ENCODE measurements around the gene PSEN2. TPM values are rescaled to one million over a fixed set of nuclear protein-coding genes. Genes with fewer than 3 reads are reported as not detected.

PSEN2 gene
- total and polyA plus RNA-seq, 2 of the 8 experiments (the other 6 are each of a cell fraction or from before 2014, with no cell fraction given) = 22.9 to 29.0 TPM

GRCh38 chr1:226904772-226905171 is 34.4 kb downstream of the PSEN2 start:
- DNase-seq (ENCODE audit: low read depth in 1 of 2, low spot score in 2 of 2) = no peak
- WGBS, 2 experiments (ENCODE audit: extremely low coverage in 1 of 2, insufficient coverage in 1 of 2, insufficient read length in 1 of 2, insufficient replicate concordance in 2 of 2, low coverage in 1 of 2, low lambda C conversion rate in 2 of 2, missing lambda C conversion rate in 1 of 2) = 94% methylated on average over 3 of the region's 3 CpGs; no CpG with 5 or more reads in 1 of the 2 experiments

More at GRCh38 chr1:226904772-226905171, 34.4 kb downstream of the PSEN2 start:
- Histone ChIP-seq H3K27ac (ENCODE audit: low read depth, low read length) (no peak overlapping the region), H3K14ac (ENCODE audit: insufficient read length) (no peak overlapping the region), H2AK5ac (ENCODE audit: low read depth, low read length) (no peak overlapping the region), H3K27me3 (replicated peaks in 1 of 4; ENCODE audit: control insufficient read depth in 3 of 4, extremely low read depth in 1 of 4, insufficient read depth in 3 of 4, low read length in 3 of 4) (no peaks in the 10 kb centered on the region), H2BK12ac (ENCODE audit: low read depth, low read length) (no peak overlapping the region), H2BK15ac (ENCODE audit: low read length) (no peak overlapping the region), H3K79me1 (ENCODE audit: low read depth, low read length) (no peaks in the 10 kb centered on the region), H3K23ac (ENCODE audit: insufficient read length) (no peak overlapping the region), H4K5ac (ENCODE audit: insufficient read length, low read depth, low read length) (no peak overlapping the region), H3K23me2 (ENCODE audit: low read depth, low read length) (no peaks in the 10 kb centered on the region), H3K79me2 (ENCODE audit: control insufficient read depth in 1 of 2, insufficient read depth in 2 of 2, low read length in 2 of 2) (no peaks in the 10 kb centered on the region), H4K91ac (replicated peaks; ENCODE audit: insufficient read length, low read length) (no peak overlapping the region), H3K9me3 (ENCODE audit: insufficient read depth in 2 of 2, low read depth in 1 of 2, low read length in 1 of 2) (no peaks in the 10 kb centered on the region), H3K4me2 (ENCODE audit: insufficient read depth in 1 of 2, low read depth in 2 of 2, low read length in 2 of 2) (no peak overlapping the region), H3K56ac (replicated peaks; ENCODE audit: insufficient read length, low read depth, low read length) (no peak overlapping the region), H2BK5ac (ENCODE audit: low read depth, low read length) (no peak overlapping the region), H3K4me1 (replicated peaks in 1 of 4; ENCODE audit: control insufficient read depth in 3 of 4, insufficient read depth in 4 of 4, low read length in 3 of 4) (no peaks in the 10 kb centered on the region), H4K8ac (ENCODE audit: extremely low read depth, insufficient read depth, low read length) (no peak overlapping the region), H4K20me1 (replicated peaks in 1 of 2; ENCODE audit: control insufficient read depth in 1 of 2, insufficient read depth in 2 of 2, low read length in 2 of 2) (no peaks in the 10 kb centered on the region), H2AFZ (ENCODE audit: low read length) (no peak overlapping the region), H3K4ac (replicated peaks; ENCODE audit: insufficient read length, low read depth, low read length) (no peak overlapping the region), H3K4me3 (ENCODE audit: extremely low read depth in 1 of 4, insufficient read depth in 2 of 4, low read depth in 3 of 4, low read length in 4 of 4) (no peak overlapping the region), H3K9ac (replicated peaks in 1 of 4; ENCODE audit: extremely low read depth in 1 of 4, low read depth in 3 of 4, low read length in 3 of 4) (no peak overlapping the region), H3K18ac (ENCODE audit: extremely low read depth, low read length) (no peak overlapping the region), H2BK120ac (replicated peaks; ENCODE audit: low read depth, low read length) (no peak overlapping the region), H2BK20ac (ENCODE audit: low read length) (no peak overlapping the region), H3K36me3 (ENCODE audit: control insufficient read depth in 2 of 4, insufficient read depth in 4 of 4, low read length in 3 of 4) (no peaks in the 10 kb centered on the region; a peak in 2 of 8 replicates)
- no peak for FAIRE-seq
- CTCF ChIA-PET (ENCODE audit: partially characterized antibody) = interaction anchor here (0.7 to 2.0 kb wide), 3 partner anchors 7 to 63 kb away, joined by 3 to 8 read pairs (median 6); no protein-coding TSS in a partner anchor
- no peak for TF ChIP-seq CREB1 (IDR thresholded peaks at IDR 0.05)
- TF ChIP-seq TAF7 (optimal IDR thresholded peaks at IDR 0.05; ENCODE audit: borderline replicate concordance, low read depth, low read length) = no peak
- no peak for TF ChIP-seq SIN3A (conservative IDR thresholded peaks at IDR 0.05 in 1 of 2, IDR thresholded peaks at IDR 0.05 in 1 of 2; ENCODE audit: low read depth in 1 of 2, low read length in 2 of 2)
- TF ChIP-seq POU5F1 (IDR thresholded peaks at IDR 0.05; ENCODE audit: low read depth, low read length) = no peak
- POLR2A ChIA-PET (ENCODE audit: partially characterized antibody) = no interaction called here
